GM12878 (cell line): ENCODE results near the gene LIPA. TPM values are rescaled to one million over a fixed set of nuclear protein-coding genes. Genes with fewer than 3 reads are reported as not detected.

Source experiments
- ATAC-seq: fragments of 200-7000 bp; cut with Tn5 transposase; 3 replicates; pipeline ENCODE4 v1.9.1; 2020; ENCODE audit warnings: mild to moderate bottlenecking, moderate library complexity
- BruUV-seq: library from RNA; stranded (reverse); fragments of 400-500 nt; replicated peaks from 2 replicates; lab custom pipeline; 2021; lab: Mats Ljungman, UMichigan
- CTCF ChIA-PET: fragments of 300-600 bp; sonication (Branson Sonifier 250); formaldehyde crosslinking; extraction: SDS; loops from one replicate; lab custom pipeline; 2021; ENCODE audit warnings: inconsistent platforms; lab: Yijun Ruan, JAX
- POLR2A ChIA-PET: fragments of 350-600 bp; formaldehyde crosslinking; extraction: SDS; loops from one replicate; lab custom pipeline; 2021; ENCODE audit warnings: inconsistent platforms; lab: Charles Lee
- RAD21 ChIA-PET: fragments of 300-600 bp; sonication (Branson Sonifier 250); formaldehyde crosslinking; loops from one replicate; lab custom pipeline; 2023; ENCODE audit warnings: antibody characterized with exemption; ENCODE audit not compliant: unreplicated experiment; lab: Charles Lee
- SMC1A ChIA-PET: fragments of 300-600 bp; sonication (Branson Sonifier 250); formaldehyde crosslinking; loops from one replicate; lab custom pipeline; 2023; ENCODE audit not compliant: unreplicated experiment, uncharacterized antibody; lab: Charles Lee
- DNase-seq: peaks from one replicate; pipeline ENCODE4 v3.0.0-alpha.2; 2011; ENCODE audit warnings: low read depth, low spot score
- FAIRE-seq: peaks from 3 replicates; lab custom pipeline; 2011; peaks lifted over from hg19 to GRCh38; lab: Jason Lieb, UNC
- H2AFZ ChIP-seq: 2 replicates; pipeline ENCODE4 v1.6.0; 2011; ENCODE audit warnings: low read depth, low read length, control low read depth; ENCODE audit not compliant: control insufficient read depth
- H3K27ac ChIP-seq: 2 replicates; pipeline ENCODE4 v1.5.1; 2011; ENCODE audit warnings: control low read depth; ENCODE audit not compliant: control insufficient read depth, insufficient read depth
- H3K27me3 ChIP-seq, 2 experiments: replicated peaks in 1 of 2; 2 replicates each; pipeline versions ENCODE4 v1.6.0 to v1.6.1; 2011; ENCODE audit warnings: low read length in 1 of 2; ENCODE audit not compliant: control insufficient read depth in 2 of 2, insufficient read depth in 2 of 2
- H3K36me3 ChIP-seq, 2 experiments: 2 replicates each; pipeline ENCODE4 v1.5.1; 2011; ENCODE audit warnings: low read length in 1 of 2; ENCODE audit not compliant: control insufficient read depth in 2 of 2, insufficient read depth in 2 of 2
- H3K4me1 ChIP-seq: 2 replicates; pipeline ENCODE4 v1.6.1; 2011; ENCODE audit warnings: mild to moderate bottlenecking, low read length, moderate library complexity, mixed read lengths; ENCODE audit not compliant: control insufficient read depth, insufficient read depth
- H3K4me2 ChIP-seq: 2 replicates; pipeline ENCODE4 v1.6.0; 2011; ENCODE audit warnings: control low read depth; ENCODE audit not compliant: control insufficient read depth, insufficient read depth
- H3K4me3 ChIP-seq: fragments of 200-600 bp; sonication (generic); 2 replicates; pipeline ENCODE4 v1.5.1; 2016
- H3K79me2 ChIP-seq: 2 replicates; pipeline ENCODE4 v1.6.0; 2011; ENCODE audit warnings: low read length; ENCODE audit not compliant: control insufficient read depth, insufficient read depth
- H3K9ac ChIP-seq: 2 replicates; pipeline ENCODE4 v1.8.0; 2011; ENCODE audit warnings: low read length, control low read depth, mixed read lengths; ENCODE audit not compliant: control insufficient read depth, insufficient read depth
- H3K9me3 ChIP-seq: replicated peaks from 3 replicates; pipeline ENCODE4 v1.5.1; 2011; ENCODE audit warnings: mild to moderate bottlenecking, low read length; ENCODE audit not compliant: control insufficient read depth, insufficient read depth
- H4K20me1 ChIP-seq: 2 replicates; pipeline ENCODE4 v1.6.0; 2011; ENCODE audit not compliant: control insufficient read depth, insufficient read depth
- BCLAF1 ChIP-seq: fragments of 450-650 bp; IDR thresholded peaks from 2 replicates; pipeline ENCODE4 v1.6.1; 2017; ENCODE audit warnings: antibody characterized with exemption, mild to moderate bottlenecking, moderate library complexity
- CEBPB ChIP-seq, 2 experiments: fragments of 150-350 bp in 1 of 2; IDR thresholded peaks; 2 replicates each; pipeline ENCODE4 v1.6.1; 2012 to 2014; ENCODE audit warnings: low read depth in 2 of 2, low read length in 2 of 2, borderline replicate concordance in 1 of 2, inconsistent platforms in 1 of 2
- CEBPZ ChIP-seq: fragments of 150-350 bp; IDR thresholded peaks from 2 replicates; pipeline ENCODE4 v1.6.1; 2016; ENCODE audit warnings: low read depth, low read length
- CHD4 ChIP-seq: fragments of 200-600 bp; sonication (generic); IDR thresholded peaks from 2 replicates; pipeline ENCODE4 v1.6.1; 2016; ENCODE audit warnings: mild to moderate bottlenecking
- CREM ChIP-seq: IDR thresholded peaks from 2 replicates; pipeline ENCODE4 v1.6.1; 2014; ENCODE audit warnings: antibody characterized with exemption, low read depth
- IKZF2 ChIP-seq, 2 experiments: fragments of 450-650 bp; IDR thresholded peaks; 2 replicates each; pipeline ENCODE4 v1.6.1; 2017; ENCODE audit warnings: mild to moderate bottlenecking in 2 of 2, moderate library complexity in 2 of 2
- NBN ChIP-seq: fragments of 450-650 bp; IDR thresholded peaks from 2 replicates; pipeline ENCODE4 v1.6.1; 2016
- PAX5 ChIP-seq: IDR thresholded peaks from 2 replicates; pipeline ENCODE4 v1.6.1; 2011; ENCODE audit warnings: low read depth, low read length, borderline replicate concordance
- POLR2AphosphoS5 ChIP-seq: IDR thresholded peaks from 2 replicates; pipeline ENCODE4 v1.6.1; 2011; ENCODE audit warnings: mild to moderate bottlenecking, low read length, inconsistent platforms
- POU2F2 ChIP-seq: IDR thresholded peaks from 3 replicates; pipeline ENCODE4 v1.6.1; 2011; ENCODE audit warnings: low read depth, mild to moderate bottlenecking, low read length, borderline replicate concordance
- RAD21 ChIP-seq: IDR thresholded peaks from 2 replicates; pipeline ENCODE4 v1.6.1; 2011; ENCODE audit warnings: mild to moderate bottlenecking, low read depth, low read length, moderate library complexity; ENCODE audit not compliant: insufficient read depth
- RELB ChIP-seq: fragments of 450-650 bp; IDR thresholded peaks from 2 replicates; pipeline ENCODE4 v1.6.1; 2017; ENCODE audit warnings: low read depth, mild to moderate bottlenecking, moderate library complexity
- RUNX3 ChIP-seq: IDR thresholded peaks from 2 replicates; pipeline ENCODE4 v1.6.1; 2012; ENCODE audit warnings: low read length, inconsistent platforms
- SMC3 ChIP-seq: IDR thresholded peaks from 2 replicates; pipeline ENCODE4 v1.6.1; 2011; ENCODE audit warnings: low read length, improper control_type of control experiment, borderline replicate concordance
- TBL1XR1 ChIP-seq: IDR thresholded peaks from 2 replicates; pipeline ENCODE4 v1.6.1; 2012; ENCODE audit warnings: low read depth, low read length, improper control_type of control experiment
- TCF3 ChIP-seq: IDR thresholded peaks from 2 replicates; pipeline ENCODE4 v1.6.1; 2012; ENCODE audit warnings: low read depth, mild to moderate bottlenecking, low read length, borderline replicate concordance; ENCODE audit not compliant: insufficient read depth
- TCF7 ChIP-seq: IDR thresholded peaks from 2 replicates; pipeline ENCODE4 v1.6.1; 2014; ENCODE audit warnings: antibody characterized with exemption, borderline replicate concordance
- ZZZ3 ChIP-seq: IDR thresholded peaks from 2 replicates; pipeline ENCODE4 v1.6.1; 2011; ENCODE audit warnings: low read depth; ENCODE audit not compliant: control insufficient read depth, insufficient read length
- WGBS: methylation state at CpG from one replicate; pipeline ENCODE4 v1.1.6; 2016; ENCODE audit warnings: low lambda C conversion rate; ENCODE audit not compliant: insufficient replicate concordance, insufficient coverage; ENCODE audit errors: missing lambda C conversion rate; 5-methylcytosine and 5-hydroxymethylcytosine counted together
- in situ Hi-C: fragments of 300-500 bp; cut with MboI; formaldehyde crosslinking; loops from 9 replicates; pipeline ENCODE4 v1.14.3; 2018; ENCODE audit warnings: mixed read lengths
- intact Hi-C: fragments of 100-400 bp; cut with micrococcal nuclease; formaldehyde crosslinking; loops from one replicate; pipeline ENCODE4 v1.14.2; 2022; ENCODE audit not compliant: unreplicated experiment
- polyA plus RNA-seq, 11 experiments: library from polyadenylated mRNA; depleted of rRNA in 4 of 11; unstranded in 6 of 11; stranded (reverse) in 5 of 11; fragments of >200 nt; fragmentation: Nextera tagmentation in 4 of 11; fragmentation: Illumina TruSeq in 1 of 11; extraction: Ambion mirVana in 4 of 11; extraction: Trizol in 1 of 11; gene quantifications; 1 replicate in 1 of 11; 2 replicates in 10 of 11; pipeline versions ENCODE4 v1.2.1 to v1.2.3, GENCODE V29; 2011 to 2016; ENCODE audit warnings: inconsistent platforms in 2 of 11, missing spikeins in 2 of 11, low read depth in 1 of 11
- total RNA-seq, 4 experiments: library from RNA; depleted of rRNA in 3 of 4; stranded (reverse); fragments of >200 nt in 3 of 4; fragmentation: Illumina TruSeq in 1 of 4; extraction: Trizol in 1 of 4; gene quantifications; 2 replicates each; pipeline versions ENCODE4 v1.2.1 to v1.2.3, GENCODE V29; 2013 to 2021

Gene LIPA
- total and polyA plus RNA-seq, 10 of the 15 experiments (the other 5 are each of a cell fraction or from before 2014, with no cell fraction given): 31.1 to 50.3 (median 39.5) TPM

GRCh38 chr10:89245802-89246201, 5.8 kb downstream of the LIPA start:
- no peak for DNase-seq
- intact Hi-C loops: no loop called here
- Histone ChIP-seq H3K4me1 (peaks cover 48% of the 10 kb centered on the region), H3K27me3 (no peaks in the 10 kb centered on the region), H3K9me3 (no peaks in the 10 kb centered on the region), H3K4me3 (no peak overlapping the region; the same call in 1 of the 2 replicates), H3K9ac (peak overlapping the region; percentile 26; the same call in 1 of the 2 replicates), H2AFZ (peak overlapping the region; percentile 77), H3K36me3 (no peaks in the 10 kb centered on the region), H3K4me2 (peak overlapping the region; percentile 50), H3K79me2 (peaks cover 2% of the 10 kb centered on the region), H3K27ac (peak overlapping the region; percentile 50), H4K20me1 (no peaks in the 10 kb centered on the region)
- 0% methylated on average over 4 of the region's 4 CpGs for WGBS
- BruUV-seq: no TSS peak
- CTCF ChIA-PET: interaction anchor here (0.6 to 2.1 kb wide), 8 partner anchors 11 to 147 kb away, joined by 3 to 25 read pairs (median 6); partner anchors contain the start of gene IFIT1
- in situ Hi-C loops: no loop called here
- peak; percentile 61 for ATAC-seq
- RAD21 ChIA-PET: interaction anchor here (1.0 to 1.7 kb wide), 6 partner anchors 28 to 311 kb away, joined by 3 to 11 read pairs (median 4); partner anchors contain the start of gene CH25H
- FAIRE-seq: no peak
- SMC1A ChIA-PET: interaction anchor here (1.2 to 2.4 kb wide), 4 partner anchors 27 to 147 kb away, joined by 3 to 24 read pairs (median 8); partner anchors contain the start of gene IFIT1
- POLR2A ChIA-PET: no interaction called here
- TF ChIP-seq CREM (no peak), SMC3 (no peak; the same call in 1 of the 2 replicates), POU2F2 (peak; percentile 48; the same call in 1 of the 3 replicates), RAD21 (peak; percentile 47), IKZF2 (IDR thresholded peaks at IDR 0.05) (no peak), TCF3 (no peak), BCLAF1 (no peak), CEBPZ (no peak), TBL1XR1 (no peak), RUNX3 (peak; percentile 53), CHD4 (no peak), PAX5 (no peak), TCF7 (no peak), POLR2AphosphoS5 (no peak), ZZZ3 (no peak), CEBPB (IDR thresholded peaks at IDR 0.05; ENCODE audit: borderline replicate concordance in 1 of 2, low read depth in 2 of 2, low read length in 2 of 2) (no peak), RELB (peak; percentile 10; the same call in 1 of the 2 replicates), NBN (0 out of 2 replicates have a peak, but pooled peaks have one; percentile 20)
